NCI-H82 treated with DMSO at 0.1 percent for 48 hours (cell line): Measurements from ENCODE around the gene MYO9B.

Experiments used
- DNase-seq: peaks from one replicate; lab custom pipeline; 2025; ENCODE audit not compliant: unreplicated experiment; lab: John Stamatoyannopoulos, UW

Gene MYO9B

GRCh38 chr19:17236811-17237543 is 161.4 kb downstream of the MYO9B start:
- DNase-seq = peak; percentile 65

- DNase-seq = no peak
These were observed 162.4 kb downstream of the MYO9B start for GRCh38 chr19:17237747-17238706.

- peak; percentile 99 for DNase-seq
These were observed 164.6 kb downstream of the MYO9B start for GRCh38 chr19:17240062-17240752.

- DNase-seq = peak; percentile 61
These were observed 165.3 kb downstream of the MYO9B start for GRCh38 chr19:17240826-17241399.

- no peak for DNase-seq
These were observed 167.0 kb downstream of the MYO9B start for GRCh38 chr19:17242431-17243208.

- DNase-seq = no peak
These were observed 167.7 kb downstream of the MYO9B start for GRCh38 chr19:17243211-17243829.

GRCh38 chr19:17243830-17244617 is 168.4 kb downstream of the MYO9B start:
- no peak for DNase-seq

- DNase-seq = no peak
These were observed 169.3 kb downstream of the MYO9B start for GRCh38 chr19:17244618-17245534.

- DNase-seq = no peak
These were observed 170.0 kb downstream of the MYO9B start, which contains the start of gene NR2F6 for GRCh38 chr19:17245535-17245984. TSS of gene NR2F6 (minus strand) at chr19:17245919. CDS start at chr19:17245220, 699 bp downstream.

- no peak for DNase-seq
These were observed 171.3 kb downstream of the MYO9B start for GRCh38 chr19:17246681-17247425.

GRCh38 chr19:17248011-17248776 is 172.6 kb downstream of the MYO9B start:
- peak; percentile 94 for DNase-seq

- no peak for DNase-seq
These were observed 174.4 kb downstream of the MYO9B start for GRCh38 chr19:17249887-17250548.

GRCh38 chr19:17254636-17255035 is 179.1 kb downstream of the MYO9B start:
- no peak for DNase-seq

GRCh38 chr19:17255150-17255621 is 179.6 kb downstream of the MYO9B start:
- no peak for DNase-seq

GRCh38 chr19:17256130-17256529 is 180.6 kb downstream of the MYO9B start:
- no peak for DNase-seq
